Measurements from ENCODE around the gene PPP1R3E. TPM values are rescaled to one million over a fixed set of nuclear protein-coding genes. Genes with fewer than 3 reads are reported as not detected.

Gene PPP1R3E
- total RNA-seq, 1 donor from 2014 or later: 19.2 TPM

GRCh38 chr14:23347406-23348296 lies 45.0 kb upstream of the PPP1R3E start:
- peaks cover 6% of the 10 kb centered on the region for H3K27me3 Mint-ChIP-seq (ENCODE audit: unreplicated experiment)
- no peak for DNase-seq (ENCODE audit: extremely low spot score, unreplicated experiment)
- TF ChIP-seq, protein P1, sequence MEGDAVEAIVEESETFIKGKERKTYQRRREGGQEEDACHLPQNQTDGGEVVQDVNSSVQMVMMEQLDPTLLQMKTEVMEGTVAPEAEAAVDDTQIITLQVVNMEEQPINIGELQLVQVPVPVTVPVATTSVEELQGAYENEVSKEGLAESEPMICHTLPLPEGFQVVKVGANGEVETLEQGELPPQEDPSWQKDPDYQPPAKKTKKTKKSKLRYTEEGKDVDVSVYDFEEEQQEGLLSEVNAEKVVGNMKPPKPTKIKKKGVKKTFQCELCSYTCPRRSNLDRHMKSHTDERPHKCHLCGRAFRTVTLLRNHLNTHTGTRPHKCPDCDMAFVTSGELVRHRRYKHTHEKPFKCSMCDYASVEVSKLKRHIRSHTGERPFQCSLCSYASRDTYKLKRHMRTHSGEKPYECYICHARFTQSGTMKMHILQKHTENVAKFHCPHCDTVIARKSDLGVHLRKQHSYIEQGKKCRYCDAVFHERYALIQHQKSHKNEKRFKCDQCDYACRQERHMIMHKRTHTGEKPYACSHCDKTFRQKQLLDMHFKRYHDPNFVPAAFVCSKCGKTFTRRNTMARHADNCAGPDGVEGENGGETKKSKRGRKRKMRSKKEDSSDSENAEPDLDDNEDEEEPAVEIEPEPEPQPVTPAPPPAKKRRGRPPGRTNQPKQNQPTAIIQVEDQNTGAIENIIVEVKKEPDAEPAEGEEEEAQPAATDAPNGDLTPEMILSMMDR (IDR thresholded peaks at IDR 0.05): no peak
- no peak overlapping the region for H3K4me3 Mint-ChIP-seq (ENCODE audit: unreplicated experiment)
- no peaks in the 10 kb centered on the region for H3K36me3 Mint-ChIP-seq (ENCODE audit: unreplicated experiment)
- peaks cover under 1% of the 10 kb centered on the region for H3K4me1 Mint-ChIP-seq (ENCODE audit: unreplicated experiment)
- no peak overlapping the region for H3K27ac Mint-ChIP-seq (ENCODE audit: unreplicated experiment)
- no peaks in the 10 kb centered on the region for H3K9me3 Mint-ChIP-seq (ENCODE audit: unreplicated experiment)

- Mint-ChIP-seq H3K27me3 (ENCODE audit: unreplicated experiment) (peaks cover 6% of the 10 kb centered on the region), H3K9me3 (ENCODE audit: unreplicated experiment) (no peaks in the 10 kb centered on the region), H3K4me3 (ENCODE audit: unreplicated experiment) (no peak overlapping the region), H3K4me1 (ENCODE audit: unreplicated experiment) (no peaks in the 10 kb centered on the region), H3K36me3 (ENCODE audit: unreplicated experiment) (no peaks in the 10 kb centered on the region), H3K27ac (ENCODE audit: unreplicated experiment) (no peak overlapping the region)
- DNase-seq (ENCODE audit: extremely low spot score, unreplicated experiment): no peak
- TF ChIP-seq, protein P1 (IDR thresholded peaks at IDR 0.05): no peak
Observed at GRCh38 chr14:23346693-23347405, 44.2 kb upstream of the PPP1R3E start.

DNA sequence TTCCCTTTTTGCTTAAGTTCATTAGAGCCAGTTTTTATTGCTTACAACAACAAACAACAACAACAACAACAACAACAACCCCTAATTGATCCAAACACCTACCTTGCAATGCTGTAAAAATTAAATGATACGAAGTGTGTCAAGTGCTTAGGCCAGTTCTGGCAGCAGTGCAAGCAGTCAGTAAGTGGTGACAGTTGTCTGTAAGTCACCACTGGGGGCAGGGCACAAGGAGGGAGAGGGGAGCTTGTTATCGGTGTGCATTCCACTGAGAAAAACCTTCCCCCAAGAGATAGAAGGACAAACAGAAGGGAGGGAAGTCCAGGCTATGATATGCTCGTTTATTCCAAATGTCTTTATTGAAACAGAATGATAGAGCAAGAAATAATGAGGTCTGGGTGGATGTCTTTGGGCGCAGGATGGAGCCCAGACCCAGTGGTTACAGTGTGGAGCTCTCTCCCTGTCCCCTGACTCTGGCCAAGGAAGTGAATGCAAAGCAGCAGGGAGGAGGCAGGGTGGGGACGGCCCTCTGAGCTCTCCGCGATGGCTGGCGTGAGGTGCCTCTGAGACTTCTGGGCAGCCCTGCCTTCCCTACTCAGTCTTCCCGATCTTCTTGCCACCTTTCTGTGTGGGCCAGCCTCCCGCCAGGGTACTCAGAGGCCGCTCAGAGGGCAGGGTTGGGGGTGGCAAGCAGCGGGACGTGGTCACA lies 43.5 kb upstream of the PPP1R3E start:
- H3K4me1 Mint-ChIP-seq (ENCODE audit: unreplicated experiment): no peaks in the 10 kb centered on the region
- DNase-seq (ENCODE audit: extremely low spot score, unreplicated experiment): no peak
- H3K27ac Mint-ChIP-seq (ENCODE audit: unreplicated experiment): no peak overlapping the region
- TF ChIP-seq, protein P1 (IDR thresholded peaks at IDR 0.05): no peak
- H3K36me3 Mint-ChIP-seq (ENCODE audit: unreplicated experiment): no peaks in the 10 kb centered on the region
- H3K27me3 Mint-ChIP-seq (ENCODE audit: unreplicated experiment): peaks cover 6% of the 10 kb centered on the region
- no peak overlapping the region for H3K4me3 Mint-ChIP-seq (ENCODE audit: unreplicated experiment)
- H3K9me3 Mint-ChIP-seq (ENCODE audit: unreplicated experiment): no peaks in the 10 kb centered on the region

GRCh38 chr14:23344481-23344880 lies 41.8 kb upstream of the PPP1R3E start:
- H3K9me3 Mint-ChIP-seq (ENCODE audit: unreplicated experiment): peaks cover 13% of the 10 kb centered on the region
- H3K27ac Mint-ChIP-seq (ENCODE audit: unreplicated experiment): no peak overlapping the region
- TF ChIP-seq, protein P1 (IDR thresholded peaks at IDR 0.05): no peak
- H3K27me3 Mint-ChIP-seq (ENCODE audit: unreplicated experiment): peaks cover 6% of the 10 kb centered on the region
- H3K4me3 Mint-ChIP-seq (ENCODE audit: unreplicated experiment): no peak overlapping the region
- H3K4me1 Mint-ChIP-seq (ENCODE audit: unreplicated experiment): no peaks in the 10 kb centered on the region
- H3K36me3 Mint-ChIP-seq (ENCODE audit: unreplicated experiment): no peaks in the 10 kb centered on the region
- DNase-seq (ENCODE audit: extremely low spot score, unreplicated experiment): no peak

Measured in osteocyte (in vitro differentiated cells).